ENCODE results near the gene PTGR1. TPM values are rescaled to one million over a fixed set of nuclear protein-coding genes. Genes with fewer than 3 reads are reported as not detected.
A peak's percentile ranks its signal among the peaks of the same experiment; 100 is the strongest.
"Not testable (repeated sequence)": the region's sequence is repeated elsewhere in the genome, so short reads cannot be mapped to it uniquely, and the experiment has no call there.

PTGR1 gene
- total RNA-seq, 1 donor from 2014 or later, result 44.6 TPM

GRCh38 chr9:111621895-111622480, 22.5 kb upstream of the PTGR1 start:
- ATAC-seq (ENCODE audit: poor library complexity) (peak; percentile 90), DNase-seq (no peak)
- intact Hi-C loops (cut with DNase I), result no loop called here

- ATAC-seq (ENCODE audit: poor library complexity); DNase-seq; intact Hi-C loops (cut with DNase I): not testable (repeated sequence)
Measured at GRCh38 chr9:111617349-111617748, 17.9 kb upstream of the PTGR1 start.

GRCh38 chr9:111615928-111616327, 16.5 kb upstream of the PTGR1 start:
- ATAC-seq (ENCODE audit: poor library complexity) (no peak), DNase-seq (no peak)
- intact Hi-C loops (cut with DNase I), result no loop called here

- no peak for ATAC-seq (ENCODE audit: poor library complexity)
- intact Hi-C loops (cut with DNase I), result no loop called here
- DNase-seq, result no peak
Measured at GRCh38 chr9:111613436-111614040, 14.1 kb upstream of the PTGR1 start.

GRCh38 chr9:111610845-111611244, 11.4 kb upstream of the PTGR1 start:
- intact Hi-C loops (cut with DNase I), result no loop called here
- DNase-seq (no peak), ATAC-seq (ENCODE audit: poor library complexity) (no peak)

- ATAC-seq (ENCODE audit: poor library complexity) (no peak), DNase-seq (no peak)
- intact Hi-C loops (cut with DNase I), result no loop called here
Measured at GRCh38 chr9:111610149-111610548, 10.7 kb upstream of the PTGR1 start.

- DNase-seq, result no peak
- intact Hi-C loops (cut with DNase I), result no loop called here
- ATAC-seq (ENCODE audit: poor library complexity), result no peak
Measured at GRCh38 chr9:111605041-111605559, 5.7 kb upstream of the PTGR1 start.

GRCh38 chr9:111604054-111604615, 4.7 kb upstream of the PTGR1 start:
- no peak for ATAC-seq (ENCODE audit: poor library complexity)
- no peak for DNase-seq
- intact Hi-C loops (cut with DNase I), result no loop called here

GRCh38 chr9:111603041-111603440, 3.6 kb upstream of the PTGR1 start:
- DNase-seq (no peak), ATAC-seq (ENCODE audit: poor library complexity) (no peak)
- intact Hi-C loops (cut with DNase I), result no loop called here

GRCh38 chr9:111601237-111602018, 2.0 kb upstream of the PTGR1 start:
- DNase-seq (no peak), ATAC-seq (ENCODE audit: poor library complexity) (no peak)
- intact Hi-C loops (cut with DNase I), result no loop called here

GRCh38 chr9:111599955-111600343, 502 bp upstream of the PTGR1 start:
- ATAC-seq (ENCODE audit: poor library complexity), result peak; percentile 10
- DNase-seq, result no peak

GRCh38 chr9:111598733-111599091, 735 bp downstream of the PTGR1 start:
- peak; percentile 49 for DNase-seq
- intact Hi-C loops (cut with DNase I), result no loop called here
- ATAC-seq (ENCODE audit: poor library complexity), result peak; percentile 67

More at GRCh38 chr9:111599955-111600343, 502 bp upstream of the PTGR1 start:
- intact Hi-C loops (cut with DNase I), result no loop called here

GRCh38 chr9:111597852-111598732, 1.4 kb downstream of the PTGR1 start:
- intact Hi-C loops (cut with DNase I), result no loop called here
- ATAC-seq (ENCODE audit: poor library complexity) (peak; percentile 74), DNase-seq (peak; percentile 80)

GRCh38 chr9:111588846-111589245, 10.6 kb downstream of the PTGR1 start:
- intact Hi-C loops (cut with DNase I), result no loop called here
- DNase-seq (no peak), ATAC-seq (ENCODE audit: poor library complexity) (no peak)

GRCh38 chr9:111586378-111586777, 13.1 kb downstream of the PTGR1 start:
- intact Hi-C loops (cut with DNase I), result no loop called here
- ATAC-seq (ENCODE audit: poor library complexity), result no peak
- DNase-seq, result no peak

- intact Hi-C loops (cut with DNase I), result no loop called here
- no peak for DNase-seq
- ATAC-seq (ENCODE audit: poor library complexity), result no peak
Measured at GRCh38 chr9:111582888-111583287, 16.6 kb downstream of the PTGR1 start.

- intact Hi-C loops (cut with DNase I), result no loop called here
- DNase-seq (no peak), ATAC-seq (ENCODE audit: poor library complexity) (peak; percentile 29)
Measured at GRCh38 chr9:111572950-111573604, 26.4 kb downstream of the PTGR1 start.

GRCh38 chr9:111568127-111568526, 31.3 kb downstream of the PTGR1 start:
- ATAC-seq (ENCODE audit: poor library complexity); DNase-seq; intact Hi-C loops (cut with DNase I): not testable (repeated sequence)
